HepG2 (cell line): Measurements from ENCODE around the gene CLEC14A. TPM values are rescaled to one million over a fixed set of nuclear protein-coding genes. Genes with fewer than 3 reads are reported as not detected.
A peak's percentile ranks its signal among the peaks of the same experiment; 100 is the strongest.

Source experiments
- ATAC-seq: fragments of 200-7000 bp; cut with Tn5 transposase; 3 replicates; pipeline ENCODE4 v1.9.1; 2020; ENCODE audit warnings: mild to moderate bottlenecking, moderate library complexity
- BruUV-seq: library from RNA; stranded (reverse); fragments of 400-500 nt; replicated peaks from 2 replicates; lab custom pipeline; 2021; lab: Mats Ljungman, UMichigan
- CTCF ChIA-PET: fragments of 300-600 bp; formaldehyde crosslinking; extraction: SDS; loops from one replicate; lab custom pipeline; 2021; ENCODE audit warnings: low total read pairs, inconsistent platforms, low intra/inter-chr PET ratio; lab: Yijun Ruan, JAX
- POLR2A ChIA-PET: fragments of 350-600 bp; sonication (Branson Sonifier 250); formaldehyde crosslinking; loops from one replicate; lab custom pipeline; 2020; ENCODE audit warnings: antibody characterized with exemption, inconsistent platforms; lab: Yijun Ruan, JAX
- DNase-seq: peaks from one replicate; pipeline ENCODE4 v3.0.0-alpha.2; 2015; ENCODE audit warnings: low spot score
- FAIRE-seq: peaks from 3 replicates; lab custom pipeline; 2011; peaks lifted over from hg19 to GRCh38; lab: Jason Lieb, UNC
- H2AFZ ChIP-seq: one replicate; pipeline ENCODE4 v1.6.1; 2011; ENCODE audit warnings: low read length, inconsistent platforms
- H3K27ac ChIP-seq: fragments of 300-600 bp; 3 replicates; pipeline ENCODE4 v1.8.0; 2011; ENCODE audit warnings: mixed run types, mild to moderate bottlenecking, mixed read lengths, low read length, inconsistent platforms; ENCODE audit not compliant: insufficient read depth; ENCODE audit errors: extremely low read length
- H3K27me3 ChIP-seq, 2 experiments: fragments of 200-600 bp in 1 of 2; 2 replicates in 1 of 2; 3 replicates in 1 of 2; pipeline versions ENCODE4 v1.6.0 to v1.8.0; 2011; ENCODE audit warnings: low read length in 2 of 2, mild to moderate bottlenecking in 2 of 2, moderate library complexity in 2 of 2, inconsistent platforms in 1 of 2; ENCODE audit not compliant: insufficient read depth in 2 of 2, control insufficient read depth in 1 of 2
- H3K36me3 ChIP-seq, 2 experiments: fragments of 200-600 bp in 1 of 2; replicated peaks in 1 of 2; 2 replicates in 1 of 2; 3 replicates in 1 of 2; pipeline versions ENCODE4 v1.5.1 to v1.8.0; 2011; ENCODE audit warnings: low read length in 2 of 2, inconsistent platforms in 1 of 2; ENCODE audit not compliant: insufficient read depth in 2 of 2, control insufficient read depth in 1 of 2
- H3K4me1 ChIP-seq: 2 replicates; pipeline ENCODE4 v1.5.1; 2012; ENCODE audit warnings: low read length, inconsistent platforms; ENCODE audit not compliant: insufficient read depth
- H3K4me2 ChIP-seq: 2 replicates; pipeline ENCODE4 v1.6.0; 2011; ENCODE audit warnings: low read depth, low read length, inconsistent platforms
- H3K4me3 ChIP-seq, 3 experiments: fragments of 200-600 bp in 1 of 3; sonication (generic), shearing (Covaris generic) in 1 of 3; replicated peaks in 1 of 3; 2 replicates each; pipeline ENCODE4 v1.5.1; 2011 to 2016; ENCODE audit warnings: low read length in 3 of 3, inconsistent platforms in 2 of 3, low read depth in 2 of 3, mild to moderate bottlenecking in 2 of 3, control low read depth in 1 of 3, mixed read lengths in 1 of 3; ENCODE audit not compliant: insufficient read depth in 1 of 3
- H3K79me2 ChIP-seq: one replicate; pipeline ENCODE4 v1.6.1; 2011; ENCODE audit warnings: low read length, inconsistent platforms; ENCODE audit not compliant: insufficient read depth
- H3K9ac ChIP-seq: 2 replicates; pipeline ENCODE4 v1.6.0; 2011; ENCODE audit warnings: mild to moderate bottlenecking, low read depth, low read length, inconsistent platforms; ENCODE audit not compliant: insufficient read depth
- H3K9me3 ChIP-seq: 2 replicates; pipeline ENCODE4 v1.5.1; 2012; ENCODE audit warnings: mild to moderate bottlenecking, low read length
- H4K20me1 ChIP-seq: 2 replicates; pipeline ENCODE4 v1.6.0; 2011; ENCODE audit warnings: inconsistent platforms, mild to moderate bottlenecking, low read length, moderate library complexity; ENCODE audit not compliant: insufficient read depth
- CBX2 ChIP-seq, 2 experiments: fragments of 200-600 bp in 1 of 2; sonication (generic); formaldehyde crosslinking in 1 of 2; IDR thresholded peaks; 2 replicates each; pipeline versions ENCODE4 v1.7.0 to v1.8.1; 2018 to 2022; ENCODE audit warnings: low read depth in 2 of 2, low read length in 1 of 2, mild to moderate bottlenecking in 1 of 2, missing genetic modification reagents in 1 of 2
- CEBPZ ChIP-seq: IDR thresholded peaks from 2 replicates; pipeline ENCODE4 v1.6.1; 2012; ENCODE audit warnings: low read length, improper control_type of control experiment
- WGBS: methylation state at CpG from one replicate; pipeline ENCODE4 v1.1.6; 2017; ENCODE audit warnings: low lambda C conversion rate; 5-methylcytosine and 5-hydroxymethylcytosine counted together
- in situ Hi-C: cut with HindIII; loops from 2 replicates; pipeline ENCODE4 v1.10.0; 2017; ENCODE audit warnings: low pct_unique_long_range_greater_than_20kb; ENCODE audit not compliant: extremely low pct_ligation_motif_present
- intact Hi-C: fragments of 100-400 bp; cut with micrococcal nuclease; formaldehyde crosslinking; loops from one replicate; pipeline ENCODE4 v1.10.0; 2022; ENCODE audit not compliant: unreplicated experiment
- polyA plus RNA-seq, 8 experiments: library from polyadenylated mRNA; depleted of rRNA in 3 of 8; stranded (reverse) in 7 of 8; unstranded in 1 of 8; fragments of >200 nt; fragmentation: Illumina TruSeq in 4 of 8; extraction: Trizol in 4 of 8; gene quantifications; 2 replicates each; pipeline versions ENCODE4 v1.2.1 to v1.2.3, GENCODE V29; 2011 to 2016; ENCODE audit warnings: low read depth in 4 of 8, missing spikeins in 1 of 8, mixed read lengths in 1 of 8; ENCODE audit not compliant: insufficient read depth in 1 of 8
- total RNA-seq, 5 experiments: library from RNA; depleted of rRNA; stranded (reverse); fragments of >200 nt; fragmentation: Illumina TruSeq; extraction: Trizol; gene quantifications; 2 replicates each; pipeline ENCODE4 v1.2.3, GENCODE V29; 2016; ENCODE audit warnings: low read depth in 1 of 5
- TF ChIP-seq, protein P1 (sequence below): sonication (generic); formaldehyde crosslinking; conservative IDR thresholded peaks from 2 replicates; pipeline ENCODE4 v1.8.1; 2023; ENCODE audit warnings: missing genetic modification reagents

Gene CLEC14A
- total and polyA plus RNA-seq, 2 of the 13 experiments (the other 11 are each of a cell fraction or from before 2014, with no cell fraction given), result not detected

- H3K27ac ChIP-seq, result no peak overlapping the region
- ATAC-seq (no peak), DNase-seq (no peak), FAIRE-seq (no peak)
- ChIA-PET POLR2A (no interaction called here), CTCF (no interaction called here)
- no peak overlapping the region for H3K4me2 ChIP-seq
- no peaks in the 10 kb centered on the region for H3K9me3 ChIP-seq
- H3K36me3 ChIP-seq, result no peaks in the 10 kb centered on the region
- H3K79me2 ChIP-seq, result no peaks in the 10 kb centered on the region
- H3K4me3 ChIP-seq, result no peak overlapping the region
- peaks cover 15% of the 10 kb centered on the region for H3K4me1 ChIP-seq
- H4K20me1 ChIP-seq, result no peaks in the 10 kb centered on the region
- H3K9ac ChIP-seq, result no peak overlapping the region
- 36% methylated on average over 2 of the region's 2 CpGs for WGBS
- TF ChIP-seq CEBPZ, result no peak
- 0 out of 2 replicates have a peak, but pooled peaks have one; percentile 9 for TF ChIP-seq CBX2 (IDR thresholded peaks at IDR 0.05; ENCODE audit: low read depth, low read length)
- no peak for TF ChIP-seq CBX2 (CRISPR knock-in tag; IDR thresholded peaks at IDR 0.05; ENCODE audit: low read depth)
- TF ChIP-seq, protein P1, sequence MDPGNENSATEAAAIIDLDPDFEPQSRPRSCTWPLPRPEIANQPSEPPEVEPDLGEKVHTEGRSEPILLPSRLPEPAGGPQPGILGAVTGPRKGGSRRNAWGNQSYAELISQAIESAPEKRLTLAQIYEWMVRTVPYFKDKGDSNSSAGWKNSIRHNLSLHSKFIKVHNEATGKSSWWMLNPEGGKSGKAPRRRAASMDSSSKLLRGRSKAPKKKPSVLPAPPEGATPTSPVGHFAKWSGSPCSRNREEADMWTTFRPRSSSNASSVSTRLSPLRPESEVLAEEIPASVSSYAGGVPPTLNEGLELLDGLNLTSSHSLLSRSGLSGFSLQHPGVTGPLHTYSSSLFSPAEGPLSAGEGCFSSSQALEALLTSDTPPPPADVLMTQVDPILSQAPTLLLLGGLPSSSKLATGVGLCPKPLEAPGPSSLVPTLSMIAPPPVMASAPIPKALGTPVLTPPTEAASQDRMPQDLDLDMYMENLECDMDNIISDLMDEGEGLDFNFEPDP (CRISPR knock-in tag), result 0 out of 2 replicates have a peak, but pooled peaks have one; percentile 16
- in situ Hi-C loops, result loop anchor here (5.0 to 10.0 kb wide), 2 partner anchors 305 to 502 kb away; no protein-coding TSS in a partner anchor
- no TSS peak for BruUV-seq
- H3K27me3 ChIP-seq, result peaks cover 5 to 44% of the 10 kb centered on the region in 2 experiments
- intact Hi-C loops, result no loop called here
- no peak overlapping the region for H2AFZ ChIP-seq
Observed at GRCh38 chr14:38206689-38207376, 49.1 kb downstream of the CLEC14A start.
